ENCODE measurements around the gene TRAF3IP1.
"Not testable (repeated sequence)": the region's sequence is repeated elsewhere in the genome, so short reads cannot be mapped to it uniquely, and the experiment has no call there.

The TRAF3IP1 gene

GRCh38 chr2:238369591-238370040, 49.3 kb downstream of the TRAF3IP1 start:
- in situ Hi-C loops (cut with MboI; ENCODE audit: low sequenced_read_pairs, unreplicated experiment) = loop anchor here (25.0 kb wide), 1 partner anchor 418 kb away; no protein-coding TSS in a partner anchor
- TF ChIP-seq CTCF (IDR thresholded peaks at IDR 0.05; ENCODE audit: borderline replicate concordance, control extremely low read depth, extremely low read depth, insufficient read depth, missing control alignments) = no peak
- no peak for DNase-seq (ENCODE audit: low spot score)

DNA sequence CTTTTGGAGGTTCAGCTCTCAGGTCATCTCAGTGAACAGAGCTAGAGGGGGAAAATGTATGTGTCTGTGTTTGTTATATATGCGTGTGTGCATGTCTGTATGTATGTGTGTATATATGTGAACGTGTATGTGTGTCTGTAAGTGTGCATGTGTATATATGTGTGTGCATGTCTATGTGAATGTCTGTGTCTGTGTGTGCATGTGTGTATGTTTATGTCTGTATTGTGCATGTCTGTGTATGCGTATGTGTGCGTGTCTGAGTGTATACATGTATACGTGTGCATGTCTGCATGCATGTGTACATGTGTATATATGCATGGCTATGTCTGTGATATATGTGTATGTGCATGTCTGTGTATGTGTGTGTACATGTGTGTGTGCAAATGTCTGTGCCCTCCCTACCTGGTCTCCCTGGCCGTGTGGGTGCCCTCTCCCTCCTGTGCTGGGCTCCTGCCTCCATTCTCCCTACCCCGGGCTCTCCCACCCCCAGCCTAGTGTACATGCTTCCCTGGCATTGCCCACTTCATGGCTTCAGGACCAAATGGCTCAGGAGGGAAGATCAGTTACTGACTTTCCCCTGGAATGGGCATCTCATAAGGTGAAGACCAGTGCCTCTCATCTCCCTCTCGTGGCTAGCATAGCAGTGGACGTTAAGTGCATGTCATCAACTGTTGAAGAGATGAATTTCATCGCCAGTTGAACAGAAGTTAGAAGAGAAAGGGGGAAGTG, 49.9 kb downstream of the TRAF3IP1 start:
- no peak for TF ChIP-seq CTCF (IDR thresholded peaks at IDR 0.05; ENCODE audit: borderline replicate concordance, control extremely low read depth, extremely low read depth, insufficient read depth, missing control alignments)
- DNase-seq (ENCODE audit: low spot score) = no peak
- in situ Hi-C loops (cut with MboI; ENCODE audit: low sequenced_read_pairs, unreplicated experiment) = loop anchor here (25.0 kb wide), 1 partner anchor 417 kb away; no protein-coding TSS in a partner anchor

DNA sequence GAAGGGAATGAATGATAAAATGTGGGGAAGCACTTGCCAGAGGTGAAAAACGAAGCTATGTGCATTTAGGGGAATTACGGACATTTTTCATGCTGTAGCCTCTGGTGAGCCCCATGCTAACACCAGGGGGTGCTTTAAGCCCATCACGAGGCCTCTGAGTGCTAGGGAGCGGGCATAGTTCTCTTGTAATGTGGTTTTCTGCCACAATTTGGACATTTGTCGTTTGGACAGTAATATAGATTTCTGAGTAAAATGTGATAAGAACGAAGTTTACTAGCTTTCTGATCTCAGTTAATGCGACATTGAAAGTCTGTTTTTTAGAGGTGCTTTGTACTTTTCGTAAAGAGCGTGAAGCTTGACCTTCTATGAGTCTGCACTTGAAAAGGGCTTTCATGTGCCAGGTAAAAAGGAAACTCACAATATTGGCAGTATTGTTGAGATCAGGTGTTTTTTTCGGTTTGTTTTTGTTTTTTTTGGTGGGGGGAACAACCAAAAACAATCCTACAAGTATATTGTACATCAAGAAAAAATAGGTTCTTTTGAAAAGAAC, 50.6 kb downstream of the TRAF3IP1 start:
- peak; percentile 71 for DNase-seq (ENCODE audit: low spot score)
- peak; percentile 73 for TF ChIP-seq CTCF (IDR thresholded peaks at IDR 0.05; ENCODE audit: borderline replicate concordance, control extremely low read depth, extremely low read depth, insufficient read depth, missing control alignments)
- in situ Hi-C loops (cut with MboI; ENCODE audit: low sequenced_read_pairs, unreplicated experiment) = loop anchor here (25.0 kb wide), 1 partner anchor 416 kb away; no protein-coding TSS in a partner anchor

- in situ Hi-C loops (cut with MboI; ENCODE audit: low sequenced_read_pairs, unreplicated experiment) = loop anchor here (25.0 kb wide), 1 partner anchor 415 kb away; no protein-coding TSS in a partner anchor
- not testable (repeated sequence) for DNase-seq (ENCODE audit: low spot score)
Measured at GRCh38 chr2:238372277-238372676, 52.0 kb downstream of the TRAF3IP1 start.

- TF ChIP-seq CTCF (IDR thresholded peaks at IDR 0.05; ENCODE audit: borderline replicate concordance, control extremely low read depth, extremely low read depth, insufficient read depth, missing control alignments) = no peak
- in situ Hi-C loops (cut with MboI; ENCODE audit: low sequenced_read_pairs, unreplicated experiment) = no loop called here
- no peak for DNase-seq (ENCODE audit: low spot score)
Measured at GRCh38 chr2:238376884-238377391, 56.6 kb downstream of the TRAF3IP1 start.

DNA sequence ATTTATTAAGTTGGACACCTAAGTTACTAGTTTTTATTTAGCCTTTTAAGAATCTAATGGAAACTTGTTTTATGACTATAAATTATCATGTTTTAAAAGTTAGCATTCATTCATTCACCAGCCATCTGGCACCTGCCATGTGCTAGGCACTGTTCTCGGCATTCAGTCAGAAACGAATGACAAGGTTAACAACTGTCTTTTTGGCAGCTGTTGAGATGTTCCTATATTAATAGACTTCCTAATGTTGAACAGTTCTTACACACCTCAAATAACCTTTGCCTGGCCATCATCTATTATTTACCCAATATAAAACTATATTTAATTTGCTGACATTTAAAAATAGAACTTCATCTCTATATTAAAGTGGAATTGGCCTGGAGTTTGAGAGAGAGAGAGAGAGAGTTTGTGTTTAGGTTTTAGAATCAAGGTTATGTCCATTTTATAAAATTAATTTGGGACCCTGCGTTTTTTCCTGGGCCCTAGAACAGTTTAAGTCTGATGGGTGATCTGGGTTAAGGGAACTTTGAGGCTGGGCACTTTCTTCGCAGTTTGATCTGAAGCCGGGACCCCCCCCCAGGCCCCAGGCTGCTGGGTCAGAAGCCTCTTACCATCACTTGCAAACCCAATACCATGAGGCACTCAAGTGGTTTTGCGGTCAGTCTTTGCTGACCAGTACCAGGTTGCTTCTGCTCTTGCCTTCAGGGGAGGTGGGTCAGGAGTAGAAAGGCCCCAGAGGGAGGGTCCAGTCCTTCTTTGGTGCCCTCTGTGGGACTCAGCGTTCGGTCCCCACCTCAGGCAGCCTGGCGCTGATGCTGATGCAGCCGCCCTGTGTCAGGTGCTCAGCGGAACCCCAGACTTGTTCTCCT, 58.1 kb downstream of the TRAF3IP1 start:
- DNase-seq (ENCODE audit: low spot score) = no peak
- in situ Hi-C loops (cut with MboI; ENCODE audit: low sequenced_read_pairs, unreplicated experiment) = no loop called here

More for the DNA sequence above, 58.1 kb downstream of the TRAF3IP1 start:
- TF ChIP-seq CTCF (IDR thresholded peaks at IDR 0.05; ENCODE audit: borderline replicate concordance, control extremely low read depth, extremely low read depth, insufficient read depth, missing control alignments) = no peak
